AG09309 (cell line): ENCODE measurements around the gene RNF208.

Experiments used
- DNase-seq: peaks from one replicate; pipeline ENCODE4 v3.0.0-alpha.2; 2010; ENCODE audit warnings: low read depth
- H3K4me3 ChIP-seq: 2 replicates; pipeline ENCODE4 v1.5.1; 2011; ENCODE audit warnings: mild to moderate bottlenecking, low read depth, low read length, moderate library complexity; ENCODE audit not compliant: control insufficient read depth
- CTCF ChIP-seq: IDR thresholded peaks from 2 replicates; pipeline ENCODE4 v1.5.1; 2011; ENCODE audit warnings: mild to moderate bottlenecking, low read depth, low read length, inconsistent platforms; ENCODE audit not compliant: insufficient read depth, control insufficient read depth; ENCODE audit errors: missing control alignments

The RNF208 gene

GRCh38 chr9:137232510-137232909 is 10.5 kb upstream of the RNF208 start:
- no peak for DNase-seq
- TF ChIP-seq CTCF, result no peak
- H3K4me3 ChIP-seq, result no peak overlapping the region

- DNase-seq, result no peak
- no peak overlapping the region for H3K4me3 ChIP-seq
- no peak for TF ChIP-seq CTCF
These were observed 10.1 kb upstream of the RNF208 start for GRCh38 chr9:137232101-137232500.

GRCh38 chr9:137231372-137232039 is 9.5 kb upstream of the RNF208 start:
- DNase-seq, result no peak
- H3K4me3 ChIP-seq, result no peak overlapping the region
- TF ChIP-seq CTCF, result no peak

GRCh38 chr9:137230705-137231371 is 8.8 kb upstream of the RNF208 start, which contains the start of gene SLC34A3:
TSS of gene SLC34A3 (plus strand) at chr9:137230901. CDS start at chr9:137231703, 802 bp downstream.
- no peak for TF ChIP-seq CTCF
- H3K4me3 ChIP-seq, result no peak within 1 kb of the TSS
- DNase-seq, result no peak

- no peak for DNase-seq
- TF ChIP-seq CTCF, result no peak
- no peak overlapping the region for H3K4me3 ChIP-seq
These were observed 8.1 kb upstream of the RNF208 start for GRCh38 chr9:137229903-137230704.

GRCh38 chr9:137228968-137229896 is 7.2 kb upstream of the RNF208 start:
- no peak overlapping the region for H3K4me3 ChIP-seq
- TF ChIP-seq CTCF, result no peak
- no peak for DNase-seq
